NCI-H226 (cell line): ENCODE results near the gene TBX21.

Experiments used
- DNase-seq: peaks from one replicate; pipeline ENCODE4 v3.0.0-alpha.2; 2015

Gene TBX21

DNA sequence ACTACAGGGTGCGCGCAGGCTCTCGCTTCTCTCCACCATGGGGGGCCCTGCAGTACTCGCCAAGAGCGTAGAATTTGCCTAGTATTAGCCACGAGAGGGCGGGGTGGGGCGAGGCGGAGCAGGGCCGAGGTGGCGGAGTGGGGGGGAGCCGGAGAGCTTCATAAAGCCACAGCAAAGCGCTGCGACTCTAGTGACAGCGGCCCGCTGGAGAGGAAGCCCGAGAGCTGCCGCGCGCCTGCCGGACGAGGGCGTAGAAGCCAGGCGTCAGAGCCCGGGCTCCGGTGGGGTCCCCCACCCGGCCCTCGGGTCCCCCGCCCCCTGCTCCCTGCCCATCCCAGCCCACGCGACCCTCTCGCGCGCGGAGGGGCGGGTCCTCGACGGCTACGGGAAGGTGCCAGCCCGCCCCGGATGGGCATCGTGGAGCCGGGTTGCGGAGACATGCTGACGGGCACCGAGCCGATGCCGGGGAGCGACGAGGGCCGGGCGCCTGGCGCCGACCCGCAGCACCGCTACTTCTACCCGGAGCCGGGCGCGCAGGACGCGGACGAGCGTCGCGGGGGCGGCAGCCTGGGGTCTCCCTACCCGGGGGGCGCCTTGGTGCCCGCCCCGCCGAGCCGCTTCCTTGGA lies at the start of gene TBX21:
TSS of gene TBX21 (plus strand) at position 190 of the 627 bp plus-strand sequence. CDS start at position 409, 219 bp downstream.
- no peak for DNase-seq

DNA sequence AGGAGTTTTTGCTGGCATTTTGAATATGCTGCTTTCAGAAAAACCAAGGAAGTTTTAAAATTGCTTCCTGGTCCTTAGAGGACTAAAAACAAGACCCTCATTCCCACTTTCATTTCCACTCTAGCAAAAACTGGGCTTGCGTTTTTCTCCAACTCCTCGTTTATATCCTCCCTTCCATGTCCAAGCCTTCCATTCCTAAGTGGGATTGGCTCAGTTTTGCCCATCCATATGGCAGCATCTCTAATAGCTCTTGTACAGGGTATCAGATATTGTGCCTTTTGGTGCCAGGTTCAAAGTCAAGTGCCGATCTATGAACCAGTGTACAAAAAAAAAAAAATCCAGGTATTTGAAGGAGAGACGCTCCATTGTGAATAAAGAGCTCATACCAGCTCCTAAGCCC lies 49.0 kb upstream of the TBX21 start:
- no peak for DNase-seq

GRCh38 chr17:47684535-47685193 lies 48.4 kb upstream of the TBX21 start:
- no peak for DNase-seq

DNA sequence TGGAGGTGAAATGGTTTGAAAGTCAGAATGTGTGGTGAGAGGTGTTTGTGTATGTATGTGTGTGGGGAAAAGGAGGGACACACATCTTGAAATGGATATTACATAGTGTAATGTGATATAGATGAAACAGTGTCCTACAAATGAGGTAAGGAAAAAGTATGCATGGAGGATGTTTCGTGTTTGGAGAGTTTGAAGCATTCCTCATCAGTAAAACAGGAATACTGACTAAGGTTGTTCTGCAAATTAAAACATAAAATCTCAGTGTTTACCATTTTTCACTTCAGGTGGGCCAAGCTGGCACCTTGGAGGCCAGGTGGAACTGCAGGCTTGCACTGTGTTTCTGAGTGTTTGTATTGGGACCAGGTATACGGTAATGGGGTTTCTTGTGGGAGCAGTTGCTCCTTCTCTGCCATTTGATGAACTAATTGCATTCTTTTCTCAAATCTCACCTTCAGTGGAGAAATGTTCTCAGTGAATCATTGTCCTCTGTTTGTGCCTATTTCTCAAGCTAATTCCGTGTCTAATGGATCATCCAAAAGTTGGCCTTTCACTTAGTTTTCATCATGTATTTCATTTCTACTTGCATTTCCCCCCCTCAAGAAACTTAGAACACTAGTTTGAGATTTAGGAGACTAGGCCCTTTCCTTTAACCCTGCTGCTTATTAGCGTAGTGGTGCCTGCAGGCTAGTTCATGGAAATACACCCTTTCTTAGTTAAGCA lies 47.3 kb upstream of the TBX21 start:
- no peak for DNase-seq

DNA sequence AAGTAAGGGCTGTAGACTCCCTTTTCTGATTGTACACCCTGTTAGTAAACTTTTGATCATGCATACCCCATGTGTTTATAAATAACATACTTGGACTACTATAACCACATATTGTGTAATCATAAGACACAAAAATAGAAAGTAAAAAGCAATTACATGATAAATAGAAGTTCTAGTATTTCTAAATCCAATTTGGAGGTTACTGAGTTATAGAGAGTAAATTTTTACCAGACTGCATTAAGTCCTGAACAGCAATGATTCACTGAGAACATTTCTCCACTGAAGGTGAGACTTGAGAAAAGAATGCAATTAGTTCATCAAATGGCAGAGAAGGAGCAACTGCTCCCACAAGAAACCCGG lies 46.8 kb upstream of the TBX21 start:
- peak; percentile 45 for DNase-seq

- peak; percentile 22 for DNase-seq
These were observed 46.2 kb upstream of the TBX21 start for GRCh38 chr17:47686664-47687327.

- DNase-seq = no peak
These were observed 45.7 kb upstream of the TBX21 start for GRCh38 chr17:47687328-47687690.

- DNase-seq = no peak
These were observed 45.3 kb upstream of the TBX21 start for GRCh38 chr17:47687748-47688147.

GRCh38 chr17:47690121-47690520 lies 42.9 kb upstream of the TBX21 start:
- DNase-seq = no peak

DNA sequence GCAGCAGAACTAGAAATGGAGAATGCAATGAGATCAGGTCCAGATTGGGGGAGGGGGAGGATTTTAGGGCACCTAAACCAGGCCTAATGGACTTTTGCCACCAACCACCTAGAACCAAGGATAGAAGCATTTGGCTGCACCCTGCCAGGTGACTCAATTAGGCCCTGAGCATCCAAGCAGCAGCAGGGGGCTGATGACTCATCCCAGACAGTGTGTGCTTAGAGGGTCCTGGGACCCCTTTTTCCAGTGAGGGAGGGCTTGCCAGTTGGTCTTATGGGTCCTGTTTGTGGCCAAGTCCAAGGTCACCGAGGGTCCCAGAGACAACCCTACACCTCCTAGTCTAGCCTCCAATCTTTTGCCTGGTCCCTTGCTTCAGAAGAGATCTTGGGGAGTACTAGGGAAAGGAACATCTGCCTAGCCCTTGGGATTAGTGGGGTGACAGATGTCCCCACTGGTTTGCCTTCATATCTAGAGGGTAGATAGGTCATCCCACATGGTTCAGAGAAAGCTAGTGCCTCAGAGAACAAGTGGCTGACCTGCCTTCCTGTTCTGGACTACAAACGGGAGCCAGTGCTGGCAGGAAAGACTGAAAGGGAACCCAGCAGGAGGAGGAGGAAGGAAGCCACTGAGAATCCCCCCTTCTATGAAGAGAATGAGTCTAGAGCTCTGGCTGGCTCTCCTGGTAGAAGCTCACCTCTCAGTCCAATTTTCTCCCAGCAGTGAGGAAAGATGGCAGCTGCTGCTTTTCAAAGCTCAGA lies 40.7 kb upstream of the TBX21 start:
- DNase-seq = no peak

DNA sequence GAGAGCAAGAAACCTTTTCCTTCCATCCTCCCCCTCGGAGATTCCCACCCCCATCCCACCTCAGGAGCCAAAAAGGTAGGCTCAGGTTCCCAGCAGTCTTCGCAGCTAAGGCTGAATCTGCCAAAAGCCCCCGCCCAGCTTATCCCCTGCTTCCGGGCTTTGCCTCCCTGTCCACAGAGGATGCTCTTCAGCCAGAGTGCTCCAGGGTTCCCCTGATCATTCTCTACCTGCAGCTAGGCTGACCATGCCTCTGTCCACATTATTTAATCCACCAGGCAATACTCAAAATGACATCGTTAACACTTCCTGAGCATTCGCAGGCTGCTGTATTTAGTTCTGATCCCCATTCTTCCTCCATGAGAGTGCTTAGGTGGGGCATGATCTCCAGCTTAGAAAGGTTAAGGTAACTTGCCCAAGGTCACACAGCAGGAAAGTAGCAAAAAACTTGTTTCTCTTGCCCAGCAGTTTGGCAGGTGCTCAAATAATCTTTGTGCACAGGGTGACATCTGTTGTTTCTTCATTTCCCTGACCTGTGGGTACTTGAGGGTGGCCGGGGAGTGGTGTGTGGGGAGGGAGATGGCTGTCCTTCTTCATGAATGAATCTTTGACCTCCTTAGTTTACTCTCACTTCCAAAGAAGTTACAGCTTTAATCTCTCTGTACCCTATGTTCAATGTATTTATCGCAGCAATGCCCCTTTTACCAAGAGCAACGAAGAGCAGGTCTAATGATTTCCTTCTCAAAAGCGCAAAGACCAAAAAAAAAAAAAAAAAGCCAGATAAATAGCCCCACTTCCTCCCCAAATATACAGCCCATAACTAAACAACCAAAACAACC lies 39.9 kb upstream of the TBX21 start:
- DNase-seq = no peak

- DNase-seq = no peak
These were observed 39.1 kb upstream of the TBX21 start, which contains the start of gene TBKBP1 for GRCh38 chr17:47693731-47694580. TSS of gene TBKBP1 (plus strand) at chr17:47694161. CDS start at chr17:47696113, 1,952 bp downstream.

GRCh38 chr17:47694581-47695428 lies 38.2 kb upstream of the TBX21 start:
- no peak for DNase-seq

DNA sequence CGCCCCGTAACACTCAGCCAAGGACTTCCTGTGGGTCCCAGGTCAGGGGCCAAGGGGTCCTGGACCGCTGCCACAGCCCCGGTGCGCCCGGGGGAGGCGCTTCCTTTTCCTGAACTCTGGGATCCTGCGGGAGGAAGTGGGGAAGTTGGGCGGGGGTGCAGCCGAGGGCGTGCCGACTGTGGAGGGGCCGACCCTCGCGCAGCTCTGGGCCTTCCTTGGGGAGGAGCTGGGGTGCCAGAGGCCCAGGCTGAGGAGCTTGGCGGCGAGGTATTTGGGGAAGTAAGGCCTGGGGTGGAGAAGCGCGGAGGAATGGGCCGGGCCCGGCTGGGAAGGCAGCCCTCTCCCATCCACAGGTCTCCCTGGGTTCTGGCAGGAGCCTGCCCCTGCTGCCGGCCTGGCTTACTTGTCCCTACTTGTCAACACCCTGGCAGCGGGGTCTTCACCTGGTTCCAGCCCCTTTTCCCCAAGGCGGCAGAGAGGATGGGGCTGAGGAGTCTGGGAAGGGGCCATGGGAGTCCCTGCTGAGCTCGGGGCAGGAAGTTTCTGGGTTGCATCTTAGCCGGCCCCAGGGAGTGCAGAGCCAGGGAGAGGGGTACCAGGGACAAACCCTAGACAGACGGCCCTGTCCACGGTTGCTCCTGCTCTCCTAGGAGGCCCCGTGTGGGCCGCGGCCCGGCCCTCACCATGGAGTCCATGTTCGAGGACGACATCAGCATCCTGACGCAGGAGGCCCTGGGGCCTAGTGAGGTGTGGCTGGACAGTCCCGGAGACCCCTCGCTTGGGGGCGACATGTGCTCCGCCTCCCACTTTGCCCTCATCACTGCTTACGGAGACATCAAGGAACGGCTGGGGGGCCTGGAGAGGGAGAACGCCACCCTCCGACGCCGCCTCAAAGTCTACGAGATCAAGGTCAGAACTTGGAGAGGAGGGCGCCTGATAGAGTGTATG lies 37.3 kb upstream of the TBX21 start:
- DNase-seq = no peak

- no peak for DNase-seq
These were observed 36.1 kb upstream of the TBX21 start for GRCh38 chr17:47696717-47697642.

- DNase-seq = no peak
These were observed 34.9 kb upstream of the TBX21 start for GRCh38 chr17:47697906-47698711.
